Glutamatergic neuron (in vitro differentiated cells): Measurements from ENCODE around the gene ITGA8. TPM values are rescaled to one million over a fixed set of nuclear protein-coding genes. Genes with fewer than 3 reads are reported as not detected.

Experiments
- DNase-seq: peaks from one replicate; pipeline ENCODE4 v3.0.0; 2022
- H3K27ac Mint-ChIP-seq: one replicate; pipeline ENCODE4 v1.8.0; 2020; ENCODE audit warnings: mild to moderate bottlenecking, mixed read lengths, inconsistent platforms; ENCODE audit not compliant: unreplicated experiment
- H3K27me3 Mint-ChIP-seq: one replicate; pipeline ENCODE4 v1.8.0; 2020; ENCODE audit warnings: mild to moderate bottlenecking, moderate library complexity, mixed read lengths, inconsistent platforms; ENCODE audit not compliant: unreplicated experiment
- H3K36me3 Mint-ChIP-seq: one replicate; pipeline ENCODE4 v1.8.0; 2020; ENCODE audit warnings: mild to moderate bottlenecking, mixed read lengths, inconsistent platforms; ENCODE audit not compliant: unreplicated experiment
- H3K4me1 Mint-ChIP-seq: one replicate; pipeline ENCODE4 v1.8.0; 2020; ENCODE audit warnings: mild to moderate bottlenecking, low read depth, mixed read lengths, inconsistent platforms; ENCODE audit not compliant: unreplicated experiment
- H3K4me3 Mint-ChIP-seq: one replicate; pipeline ENCODE4 v1.8.0; 2020; ENCODE audit warnings: mild to moderate bottlenecking, mixed read lengths, inconsistent platforms; ENCODE audit not compliant: unreplicated experiment
- H3K9me3 Mint-ChIP-seq: one replicate; pipeline ENCODE4 v1.8.0; 2020; ENCODE audit warnings: mild to moderate bottlenecking, moderate library complexity, mixed read lengths, inconsistent platforms; ENCODE audit not compliant: unreplicated experiment
- total RNA-seq: library from RNA; stranded (reverse); fragmentation: NEBNext Ultra II Directional; extraction: Animal tissue kit (Norgen Biotek cat#: 25700); gene quantifications from one replicate; pipeline ENCODE4 v1.2.1, GENCODE V29; 2021; ENCODE audit not compliant: unreplicated experiment
- TF ChIP-seq, protein P1 (sequence below): fragments of 200-600 bp; sonication (generic); IDR thresholded peaks from one replicate; pipeline ENCODE4 v1.5.0; 2021; ENCODE audit not compliant: partially characterized antibody, unreplicated experiment

ITGA8 gene
- total RNA-seq, 1 donor from 2014 or later, result 0.93 TPM

DNA sequence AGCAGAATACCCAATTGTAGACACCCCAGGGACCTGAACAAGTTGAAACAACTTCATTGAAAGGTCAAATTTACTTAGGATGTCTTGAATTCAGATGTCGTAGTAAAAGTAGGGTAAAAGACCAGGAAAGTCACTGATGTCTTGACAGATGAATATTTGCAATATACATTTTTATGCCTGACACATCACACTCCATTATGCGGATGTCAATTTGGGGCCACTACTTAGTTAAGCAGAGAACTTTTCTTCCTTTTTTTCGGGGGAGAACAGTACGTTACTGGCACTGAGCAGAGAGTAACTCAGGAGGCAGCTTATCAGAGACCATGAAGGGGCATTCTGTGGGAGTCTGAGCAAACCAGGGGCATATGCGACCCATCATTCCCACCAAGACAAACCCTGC, 4.9 kb downstream of the ITGA8 start:
- Mint-ChIP-seq H3K36me3 (no peaks in the 10 kb centered on the region), H3K4me1 (peaks cover 3% of the 10 kb centered on the region), H3K9me3 (peaks cover 1% of the 10 kb centered on the region), H3K27ac (no peak overlapping the region), H3K27me3 (no peaks in the 10 kb centered on the region), H3K4me3 (no peak overlapping the region)
- TF ChIP-seq, protein P1, sequence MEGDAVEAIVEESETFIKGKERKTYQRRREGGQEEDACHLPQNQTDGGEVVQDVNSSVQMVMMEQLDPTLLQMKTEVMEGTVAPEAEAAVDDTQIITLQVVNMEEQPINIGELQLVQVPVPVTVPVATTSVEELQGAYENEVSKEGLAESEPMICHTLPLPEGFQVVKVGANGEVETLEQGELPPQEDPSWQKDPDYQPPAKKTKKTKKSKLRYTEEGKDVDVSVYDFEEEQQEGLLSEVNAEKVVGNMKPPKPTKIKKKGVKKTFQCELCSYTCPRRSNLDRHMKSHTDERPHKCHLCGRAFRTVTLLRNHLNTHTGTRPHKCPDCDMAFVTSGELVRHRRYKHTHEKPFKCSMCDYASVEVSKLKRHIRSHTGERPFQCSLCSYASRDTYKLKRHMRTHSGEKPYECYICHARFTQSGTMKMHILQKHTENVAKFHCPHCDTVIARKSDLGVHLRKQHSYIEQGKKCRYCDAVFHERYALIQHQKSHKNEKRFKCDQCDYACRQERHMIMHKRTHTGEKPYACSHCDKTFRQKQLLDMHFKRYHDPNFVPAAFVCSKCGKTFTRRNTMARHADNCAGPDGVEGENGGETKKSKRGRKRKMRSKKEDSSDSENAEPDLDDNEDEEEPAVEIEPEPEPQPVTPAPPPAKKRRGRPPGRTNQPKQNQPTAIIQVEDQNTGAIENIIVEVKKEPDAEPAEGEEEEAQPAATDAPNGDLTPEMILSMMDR, result no peak
- DNase-seq, result no peak

DNA sequence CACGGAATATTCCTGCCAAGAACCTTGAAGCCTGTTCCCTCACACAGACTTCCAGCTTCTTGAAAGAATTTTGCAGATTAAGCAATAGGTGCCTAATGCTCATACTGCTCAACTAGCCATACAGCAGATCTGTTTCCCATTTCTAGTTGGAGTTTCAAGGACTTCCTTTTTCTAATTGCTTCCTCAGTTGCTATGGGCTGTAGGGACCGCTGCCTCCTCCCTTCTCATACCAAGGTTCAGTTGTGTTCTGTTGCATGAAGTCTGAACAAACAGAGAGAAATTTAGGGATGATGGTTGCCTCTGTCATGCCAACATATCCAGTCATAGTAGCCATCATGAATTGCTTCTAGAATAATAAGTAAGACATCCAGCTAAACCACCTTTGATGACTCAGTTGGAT, 6.8 kb downstream of the ITGA8 start:
- Mint-ChIP-seq H3K27ac (no peak overlapping the region), H3K27me3 (no peaks in the 10 kb centered on the region), H3K9me3 (no peaks in the 10 kb centered on the region), H3K4me3 (no peak overlapping the region), H3K4me1 (no peaks in the 10 kb centered on the region), H3K36me3 (no peaks in the 10 kb centered on the region)
- TF ChIP-seq, protein P1, result no peak
- DNase-seq, result no peak

DNA sequence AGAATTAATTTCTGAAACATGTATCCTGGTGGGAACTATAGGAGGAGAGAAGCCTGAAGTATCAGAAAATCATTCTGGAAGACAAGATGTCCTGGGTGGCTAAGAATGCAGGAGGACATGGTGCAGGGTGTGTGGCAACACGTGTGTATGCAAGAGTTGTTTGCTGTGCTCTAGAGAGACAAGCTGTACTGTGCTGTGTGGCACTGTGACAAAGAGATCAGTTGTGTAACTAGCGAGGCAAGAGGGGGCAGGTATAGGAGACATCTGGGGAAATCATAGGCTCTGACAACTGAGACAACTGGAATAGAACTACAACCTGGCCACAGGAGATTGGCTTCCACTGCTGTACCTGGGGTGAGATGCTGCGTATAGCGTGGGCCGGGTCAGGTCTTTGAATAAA, 9.3 kb downstream of the ITGA8 start:
- no peak overlapping the region for H3K4me3 Mint-ChIP-seq
- no peaks in the 10 kb centered on the region for H3K9me3 Mint-ChIP-seq
- TF ChIP-seq, protein P1, result no peak
- H3K4me1 Mint-ChIP-seq, result no peaks in the 10 kb centered on the region
- H3K27me3 Mint-ChIP-seq, result no peaks in the 10 kb centered on the region
- no peaks in the 10 kb centered on the region for H3K36me3 Mint-ChIP-seq
- no peak for DNase-seq
- H3K27ac Mint-ChIP-seq, result no peak overlapping the region

DNA sequence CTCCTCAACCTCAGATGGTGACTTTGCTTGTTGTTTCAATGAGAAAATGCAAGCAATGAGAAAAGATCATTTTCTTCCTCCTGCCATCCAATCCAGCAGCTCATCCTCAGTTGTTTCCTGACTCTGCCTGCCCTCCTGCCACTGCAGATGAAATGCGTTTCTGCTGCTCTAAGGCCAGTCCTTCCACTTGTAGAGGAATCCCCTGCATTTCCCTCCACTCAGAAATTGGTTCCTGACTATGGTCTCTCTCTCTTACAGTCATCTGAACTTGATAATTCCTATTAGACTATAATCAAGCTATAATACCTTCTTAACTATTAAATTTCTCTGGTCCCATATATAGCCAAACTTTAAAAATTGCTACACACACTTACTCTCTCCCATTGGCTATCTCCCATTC, 14.4 kb downstream of the ITGA8 start:
- Mint-ChIP-seq H3K9me3 (no peaks in the 10 kb centered on the region), H3K4me1 (no peaks in the 10 kb centered on the region), H3K36me3 (no peaks in the 10 kb centered on the region), H3K27ac (no peak overlapping the region), H3K27me3 (no peaks in the 10 kb centered on the region), H3K4me3 (no peak overlapping the region)
- no peak for DNase-seq
- TF ChIP-seq, protein P1, result no peak

DNA sequence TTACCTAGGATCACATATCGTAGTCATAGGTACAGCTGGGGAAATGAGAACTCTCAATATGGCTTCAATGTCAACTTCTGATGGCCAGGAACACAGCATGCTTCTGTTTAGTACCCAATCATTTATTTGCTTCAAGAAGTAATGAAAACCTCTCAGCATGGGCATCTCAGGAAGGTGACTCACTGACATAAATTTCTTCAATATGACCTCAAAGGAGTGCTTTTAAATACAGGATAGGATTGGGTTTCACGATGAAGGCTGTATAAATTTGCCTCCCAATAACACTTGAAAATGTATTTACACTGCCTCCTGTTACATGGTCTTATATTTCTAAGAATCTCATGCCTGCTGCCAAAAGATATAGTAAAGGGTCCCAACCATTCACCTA, 15.1 kb downstream of the ITGA8 start:
- Mint-ChIP-seq H3K4me3 (no peak overlapping the region), H3K27ac (no peak overlapping the region), H3K9me3 (no peaks in the 10 kb centered on the region), H3K27me3 (no peaks in the 10 kb centered on the region), H3K36me3 (no peaks in the 10 kb centered on the region), H3K4me1 (no peaks in the 10 kb centered on the region)
- no peak for DNase-seq
- TF ChIP-seq, protein P1, result no peak
